NCI-H1417 treated with DMSO at 0.1 percent for 48 hours (cell line): ENCODE results near the gene FOXA1.
A peak's percentile ranks its signal among the peaks of the same experiment; 100 is the strongest.
"Not testable (repeated sequence)": the region's sequence is repeated elsewhere in the genome, so short reads cannot be mapped to it uniquely, and the experiment has no call there.

ENCODE experiments used
- DNase-seq: peaks from one replicate; lab custom pipeline; 2025; lab: John Stamatoyannopoulos, UW

FOXA1 gene

GRCh38 chr14:37558740-37559139 is 36.3 kb downstream of the FOXA1 start:
- no peak for DNase-seq

- not testable (repeated sequence) for DNase-seq
Measured at GRCh38 chr14:37555596-37555995, 39.5 kb downstream of the FOXA1 start.

GRCh38 chr14:37553935-37554550 is 41.0 kb downstream of the FOXA1 start:
- DNase-seq = no peak

GRCh38 chr14:37551119-37551518 is 43.9 kb downstream of the FOXA1 start:
- no peak for DNase-seq

- no peak for DNase-seq
Measured at GRCh38 chr14:37550511-37550910, 44.5 kb downstream of the FOXA1 start.

- no peak for DNase-seq
Measured at GRCh38 chr14:37546621-37547447, 48.2 kb downstream of the FOXA1 start.

- DNase-seq = no peak
Measured at GRCh38 chr14:37545174-37545573, 49.9 kb downstream of the FOXA1 start.

GRCh38 chr14:37544407-37544806 is 50.6 kb downstream of the FOXA1 start:
- DNase-seq = peak; percentile 64

GRCh38 chr14:37539992-37540391 is 55.1 kb downstream of the FOXA1 start:
- DNase-seq = no peak
